ENCODE results near the gene FAM43A. TPM values are rescaled to one million over a fixed set of nuclear protein-coding genes. Genes with fewer than 3 reads are reported as not detected.
A peak's percentile ranks its signal among the peaks of the same experiment; 100 is the strongest.

FAM43A gene
- total and polyA plus RNA-seq, 10 of the 15 experiments (the other 5 are each of a cell fraction or from before 2014, with no cell fraction given), result 0.27 to 5.0 (median 1.1) TPM

DNA sequence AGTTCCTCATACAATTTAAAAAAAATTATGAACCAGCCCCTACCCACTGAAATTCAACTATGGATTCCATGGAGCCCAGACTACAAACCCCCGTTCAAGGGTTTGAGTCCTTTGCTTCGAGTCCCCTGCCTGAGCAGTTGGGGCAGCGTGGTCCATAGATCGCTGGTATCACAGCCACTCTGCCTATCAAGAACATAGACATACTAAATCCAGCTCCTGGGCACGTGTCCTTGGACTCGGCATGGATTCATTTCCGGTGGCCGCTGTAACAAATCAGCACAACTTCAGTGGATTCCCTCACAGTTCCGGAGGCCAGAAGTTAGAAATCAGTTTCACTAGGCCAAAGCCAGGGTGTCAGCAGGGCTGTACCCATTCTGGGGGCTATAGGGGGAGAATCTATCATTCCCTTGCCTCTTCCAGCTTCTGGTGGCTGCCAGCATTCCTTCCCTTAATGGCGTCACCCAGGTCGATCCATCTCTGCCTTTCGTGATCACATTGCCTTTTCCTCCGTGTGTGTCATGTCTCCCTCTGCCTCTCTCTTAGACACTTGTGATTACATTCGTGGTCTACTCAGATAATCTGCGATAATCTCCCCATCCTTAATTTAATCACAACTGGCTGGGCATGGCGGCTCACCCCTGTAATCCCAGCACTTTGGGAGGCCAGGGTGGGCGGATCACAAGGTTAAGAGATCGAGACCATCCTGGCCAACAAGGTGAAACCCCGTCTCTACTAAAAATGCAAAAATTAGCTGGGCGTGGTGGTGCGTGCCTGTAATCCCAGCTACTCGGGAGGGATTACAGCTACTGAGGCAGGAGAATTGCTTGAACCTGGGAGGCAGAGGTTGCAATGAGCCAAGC lies 47.9 kb upstream of the FAM43A start:
- intact Hi-C loops (cut with micrococcal nuclease; ENCODE audit: unreplicated experiment), result no loop called here
- Histone ChIP-seq H3K27me3 (replicated peaks in 1 of 2; ENCODE audit: control insufficient read depth in 2 of 2, insufficient read depth in 2 of 2, low read length in 1 of 2) (no peaks in the 10 kb centered on the region), H4K20me1 (ENCODE audit: control insufficient read depth, insufficient read depth) (no peaks in the 10 kb centered on the region), H2AFZ (ENCODE audit: control insufficient read depth, low read depth, low read length) (no peak overlapping the region), H3K4me3 (no peak overlapping the region), H3K4me1 (ENCODE audit: control insufficient read depth, insufficient read depth, low read length) (no peaks in the 10 kb centered on the region; the same call in 1 of the 2 replicates), H3K79me2 (ENCODE audit: control insufficient read depth, insufficient read depth, low read length) (no peaks in the 10 kb centered on the region), H3K4me2 (ENCODE audit: control insufficient read depth, insufficient read depth) (no peak overlapping the region), H3K9ac (ENCODE audit: control insufficient read depth, insufficient read depth, low read length) (no peak overlapping the region), H3K9me3 (replicated peaks; ENCODE audit: control insufficient read depth, insufficient read depth, low read length) (no peaks in the 10 kb centered on the region), H3K27ac (ENCODE audit: control insufficient read depth, insufficient read depth) (no peak overlapping the region), H3K36me3 (ENCODE audit: control insufficient read depth in 2 of 2, insufficient read depth in 2 of 2, low read length in 1 of 2) (peaks cover 6 to 10% of the 10 kb centered on the region in 2 experiments)
- no peak for TF ChIP-seq KAT2A (conservative IDR thresholded peaks at IDR 0.05; ENCODE audit: control insufficient read depth, low read depth, low read length)
- no peak for TF ChIP-seq NR2C2 (IDR thresholded peaks at IDR 0.05; ENCODE audit: borderline replicate concordance, control insufficient read depth, insufficient read length, low read depth)
- FAIRE-seq (no peak), ATAC-seq (no peak), DNase-seq (ENCODE audit: low read depth, low spot score) (no peak)
- ChIA-PET SMC1A (ENCODE audit: uncharacterized antibody, unreplicated experiment) (no interaction called here), RAD21 (ENCODE audit: unreplicated experiment) (no interaction called here), POLR2A (interaction anchor here (0.6 kb wide), 1 partner anchor 59 kb away, joined by 8 read pairs; no protein-coding TSS in a partner anchor), CTCF (interaction anchor here (0.6 to 2.2 kb wide), 2 partner anchors 34 to 266 kb away, joined by 3 to 9 read pairs; partner anchors contain the start of gene LSG1)
- in situ Hi-C loops (cut with MboI), result no loop called here
- BruUV-seq (replicated peaks), result no TSS peak
- 89% methylated on average over 22 of the region's 22 CpGs for WGBS (ENCODE audit: insufficient coverage, insufficient replicate concordance, low lambda C conversion rate, missing lambda C conversion rate)

DNA sequence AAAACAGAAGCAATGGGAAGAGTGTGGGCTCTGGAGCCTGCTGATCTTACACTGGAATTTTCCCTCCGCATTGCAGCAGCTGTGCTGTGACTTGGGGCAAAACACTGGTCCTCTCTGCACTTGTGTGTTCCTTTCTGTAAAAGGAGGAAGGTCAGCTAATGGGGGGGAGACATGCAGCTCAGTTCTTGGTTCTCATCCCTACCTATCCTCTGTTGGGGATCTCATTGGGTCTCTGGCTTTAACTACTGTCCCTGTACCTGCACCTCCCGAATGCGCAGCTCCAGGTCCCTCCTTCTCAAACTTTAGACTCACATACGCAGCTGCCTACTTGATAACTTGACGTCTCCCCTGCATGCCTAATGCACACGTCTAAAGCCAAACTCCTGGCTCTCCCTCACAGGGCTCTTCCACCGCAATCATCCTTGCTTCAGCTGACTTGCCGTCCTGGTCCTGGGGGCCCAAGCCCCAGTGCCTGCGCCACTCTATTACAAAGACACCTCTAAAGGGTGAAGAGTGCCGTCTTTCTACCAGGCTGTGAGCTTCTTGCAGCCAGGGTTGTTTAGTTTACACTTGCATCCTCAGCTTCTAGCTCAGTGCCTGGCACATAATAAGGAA lies 46.6 kb upstream of the FAM43A start:
- no peak overlapping the region for H3K4me3 ChIP-seq
- no peak overlapping the region for H3K27ac ChIP-seq (ENCODE audit: control insufficient read depth, insufficient read depth)
- ChIA-PET RAD21 (ENCODE audit: unreplicated experiment) (no interaction called here), CTCF (interaction anchor here (1.0 to 2.2 kb wide), 3 partner anchors 33 to 632 kb away, joined by 3 to 9 read pairs (median 3); partner anchors contain the start of genes LSG1 and XXYLT1), POLR2A (interaction anchor here (0.6 kb wide), 1 partner anchor 42 kb away, joined by 4 read pairs; no protein-coding TSS in a partner anchor), SMC1A (ENCODE audit: uncharacterized antibody, unreplicated experiment) (interaction anchor here (1.1 kb wide), 1 partner anchor 13 kb away, joined by 3 read pairs; no protein-coding TSS in a partner anchor)
- TF ChIP-seq POLR2A (IDR thresholded peaks at IDR 0.05; ENCODE audit: low read depth, low read length), result peak; percentile 12; the same call in 1 of the 2 replicates
- no peak for TF ChIP-seq POLR2AphosphoS2 (IDR thresholded peaks at IDR 0.05; ENCODE audit: low read depth, low read length)
- H4K20me1 ChIP-seq (ENCODE audit: control insufficient read depth, insufficient read depth), result no peaks in the 10 kb centered on the region
- H3K36me3 ChIP-seq (ENCODE audit: control insufficient read depth in 2 of 2, insufficient read depth in 2 of 2, low read length in 1 of 2), result peaks cover 10 to 11% of the 10 kb centered on the region in 2 experiments
- no peaks in the 10 kb centered on the region for H3K9me3 ChIP-seq (replicated peaks; ENCODE audit: control insufficient read depth, insufficient read depth, low read length)
- FAIRE-seq, result no peak
- no peak overlapping the region for H3K4me2 ChIP-seq (ENCODE audit: control insufficient read depth, insufficient read depth)
- H3K27me3 ChIP-seq (replicated peaks in 1 of 2; ENCODE audit: control insufficient read depth in 2 of 2, insufficient read depth in 2 of 2, low read length in 1 of 2), result no peaks in the 10 kb centered on the region
- H3K79me2 ChIP-seq (ENCODE audit: control insufficient read depth, insufficient read depth, low read length), result no peaks in the 10 kb centered on the region
- intact Hi-C loops (cut with micrococcal nuclease; ENCODE audit: unreplicated experiment) (no loop called here), in situ Hi-C loops (cut with MboI) (no loop called here)
- DNase-seq (ENCODE audit: low read depth, low spot score), result no peak
- H3K4me1 ChIP-seq (ENCODE audit: control insufficient read depth, insufficient read depth, low read length), result no peaks in the 10 kb centered on the region
- no peak overlapping the region for H3K9ac ChIP-seq (ENCODE audit: control insufficient read depth, insufficient read depth, low read length)
- BruUV-seq (replicated peaks), result no TSS peak
- no peak overlapping the region for H2AFZ ChIP-seq (ENCODE audit: control insufficient read depth, low read depth, low read length)
- WGBS (ENCODE audit: insufficient coverage, insufficient replicate concordance, low lambda C conversion rate, missing lambda C conversion rate), result 99% methylated on average over 10 of the region's 10 CpGs
- no peak for ATAC-seq

Measured in GM12878 (cell line).